Activated gamma-delta T cell treated with anti-CD3 and anti-CD28 coated beads, Interleukin-2, amount 50 U/mL, for 16 hours (primary cell): ENCODE data around the gene HLCS.

Experiments used
- DNase-seq: peaks from one replicate; pipeline ENCODE4 v3.0.0-alpha.2; 2020; ENCODE audit warnings: low read depth

Gene HLCS

DNA sequence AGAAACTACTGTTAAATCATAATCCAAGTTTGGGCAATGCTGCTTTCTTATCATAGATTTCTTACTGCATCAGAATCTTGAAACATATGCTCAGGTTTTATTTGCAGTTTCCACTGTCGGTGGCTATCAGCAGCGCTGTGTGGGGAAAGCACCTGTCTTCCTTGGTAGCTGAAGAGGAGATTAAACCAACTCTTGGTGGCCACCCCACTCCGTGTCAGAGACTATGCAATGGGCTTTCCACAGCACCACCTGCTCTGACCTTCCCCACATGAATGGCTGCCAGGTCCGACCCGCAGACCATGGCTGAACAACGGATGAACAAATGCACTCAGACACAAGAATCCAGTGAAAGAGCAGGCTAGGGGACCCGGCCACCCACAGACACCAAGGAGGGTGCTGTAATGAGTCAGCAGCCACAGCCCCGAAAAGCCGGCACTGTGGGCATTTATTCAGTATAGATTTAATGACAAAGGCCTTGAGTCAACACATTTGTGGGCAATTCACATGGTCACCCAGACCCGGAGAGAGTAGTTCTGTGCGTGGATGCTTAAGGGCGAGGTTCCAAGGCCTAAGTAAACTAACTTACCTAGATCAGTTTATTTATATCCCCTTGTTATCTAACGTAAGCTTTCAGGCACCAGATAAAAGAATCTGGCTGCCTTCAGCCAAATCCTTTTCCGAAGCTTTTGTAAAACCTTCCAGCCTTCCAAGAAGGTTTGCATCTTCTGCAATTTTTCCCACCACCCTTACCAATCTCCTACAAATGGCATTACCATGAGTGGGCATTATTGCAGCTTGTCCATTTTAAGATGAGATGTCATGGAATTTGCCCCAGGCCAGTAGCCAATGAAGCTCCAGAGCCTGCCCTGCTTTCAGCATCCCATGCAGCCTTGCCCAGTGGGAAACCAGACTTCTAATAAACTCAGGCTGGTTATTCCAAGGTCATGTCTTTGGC, 82.7 kb downstream of the HLCS start:
- no peak for DNase-seq

DNA sequence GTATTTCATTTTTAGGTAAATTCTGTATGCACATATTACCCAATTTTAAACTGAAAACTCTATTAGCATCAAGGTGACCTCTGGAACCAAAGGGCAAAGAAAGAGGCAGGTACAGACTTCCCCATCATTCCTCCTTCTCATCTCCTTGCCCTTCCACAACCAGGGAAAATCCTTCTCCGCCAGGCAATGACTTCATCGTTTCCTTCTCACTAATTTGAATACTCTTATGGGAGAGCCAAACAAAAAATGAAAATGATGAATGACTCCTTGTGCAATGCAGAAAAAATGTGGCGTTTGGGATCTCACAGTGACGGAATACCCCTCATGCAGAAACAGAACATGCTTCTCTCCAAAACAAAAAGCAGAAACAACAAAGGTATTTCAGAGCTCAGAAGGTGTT, 83.7 kb downstream of the HLCS start:
- no peak for DNase-seq

DNA sequence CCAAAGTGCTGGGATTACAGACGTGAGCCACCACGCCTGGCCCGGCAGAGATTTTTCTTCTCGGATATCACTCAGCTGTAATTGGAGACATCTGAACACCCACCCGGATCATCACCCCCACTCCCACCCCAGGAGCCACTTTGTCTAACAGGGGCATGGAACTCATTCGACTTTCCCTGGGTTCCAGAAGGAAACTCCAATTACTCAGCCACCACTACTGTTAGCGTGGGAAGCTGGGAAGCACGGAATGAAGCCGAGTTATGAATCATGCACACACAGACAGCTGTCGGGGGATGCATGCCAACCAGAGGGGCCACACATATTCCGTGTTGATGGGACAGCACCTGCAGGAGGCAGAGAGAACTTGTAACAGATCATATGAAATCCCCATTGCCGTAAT, 85.2 kb downstream of the HLCS start:
- no peak for DNase-seq

DNA sequence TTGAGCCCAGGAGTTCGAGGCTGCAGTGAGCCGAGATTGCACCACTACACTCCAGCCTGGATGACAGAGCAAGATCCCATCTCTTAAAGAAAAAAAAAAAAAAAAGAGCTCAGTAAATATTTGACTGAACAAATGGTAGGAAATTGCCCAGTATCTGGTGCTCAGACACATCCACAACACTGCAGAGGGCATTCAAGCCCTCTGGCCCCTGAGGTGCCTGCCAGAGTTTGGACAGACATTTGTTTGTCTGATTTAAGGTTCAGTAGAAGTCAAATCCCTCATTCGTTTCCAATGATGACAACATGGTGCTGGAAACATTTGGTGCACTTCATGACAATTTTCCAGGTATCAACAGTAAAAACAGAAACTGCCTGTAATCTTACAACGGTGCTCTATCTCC, 86.6 kb downstream of the HLCS start:
- DNase-seq = no peak

DNA sequence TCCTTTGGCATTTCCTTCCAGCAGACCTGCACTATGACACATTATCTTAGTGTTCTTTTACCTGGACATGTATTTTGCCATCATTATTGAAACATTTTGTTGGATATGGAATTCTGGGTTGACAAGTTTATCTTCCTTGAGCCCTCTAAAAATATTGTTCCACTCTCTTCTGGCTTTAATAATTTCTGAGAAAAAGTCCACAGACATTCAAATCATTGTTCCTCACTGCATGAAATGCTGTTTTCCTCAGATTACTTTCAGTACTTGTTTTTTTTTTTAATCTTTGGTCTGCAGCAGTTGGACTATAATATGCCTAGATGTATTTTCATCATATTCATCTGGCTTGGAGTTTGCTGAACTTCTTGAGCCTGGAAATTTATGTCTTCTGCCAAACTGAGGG, 88.7 kb downstream of the HLCS start:
- DNase-seq = no peak

DNA sequence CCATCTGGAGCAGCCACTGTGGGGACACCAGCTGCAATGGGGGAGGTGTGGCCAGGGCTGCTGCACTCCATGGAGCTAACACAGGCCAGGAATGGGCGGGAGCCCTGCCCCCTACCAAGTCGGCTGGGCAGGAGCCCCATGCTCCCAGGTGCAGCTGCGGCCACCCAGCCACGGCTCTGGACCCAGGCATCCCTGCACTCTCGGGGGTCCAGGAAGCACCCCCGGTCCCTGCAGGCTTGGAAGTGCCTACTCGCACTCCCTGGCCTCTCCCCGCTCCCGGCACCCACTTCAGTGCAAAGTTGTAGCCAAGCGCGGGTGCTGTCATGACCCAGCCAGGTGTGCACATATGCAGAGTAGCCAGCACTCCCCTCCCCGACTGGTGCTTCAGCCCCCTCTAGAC, 91.8 kb downstream of the HLCS start:
- no peak for DNase-seq

DNA sequence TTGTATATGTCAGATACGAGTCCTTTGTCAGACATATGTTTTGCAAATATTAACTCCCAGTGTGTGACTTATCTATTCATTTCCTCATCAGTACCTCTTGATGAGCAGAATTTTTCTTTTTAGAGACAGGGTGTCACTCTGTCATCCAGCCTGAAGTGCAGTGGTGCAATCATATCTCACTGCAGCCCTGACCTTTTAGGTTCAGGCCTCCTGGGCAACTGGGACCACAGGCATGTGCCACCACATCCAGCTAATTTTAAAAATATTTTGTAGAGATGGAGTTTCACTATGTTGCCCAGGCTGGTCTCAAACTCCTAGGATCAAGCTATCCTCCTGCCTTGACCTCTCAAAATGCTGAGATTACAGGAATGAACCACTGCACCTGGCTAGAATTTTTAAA, 93.0 kb downstream of the HLCS start:
- no peak for DNase-seq

DNA sequence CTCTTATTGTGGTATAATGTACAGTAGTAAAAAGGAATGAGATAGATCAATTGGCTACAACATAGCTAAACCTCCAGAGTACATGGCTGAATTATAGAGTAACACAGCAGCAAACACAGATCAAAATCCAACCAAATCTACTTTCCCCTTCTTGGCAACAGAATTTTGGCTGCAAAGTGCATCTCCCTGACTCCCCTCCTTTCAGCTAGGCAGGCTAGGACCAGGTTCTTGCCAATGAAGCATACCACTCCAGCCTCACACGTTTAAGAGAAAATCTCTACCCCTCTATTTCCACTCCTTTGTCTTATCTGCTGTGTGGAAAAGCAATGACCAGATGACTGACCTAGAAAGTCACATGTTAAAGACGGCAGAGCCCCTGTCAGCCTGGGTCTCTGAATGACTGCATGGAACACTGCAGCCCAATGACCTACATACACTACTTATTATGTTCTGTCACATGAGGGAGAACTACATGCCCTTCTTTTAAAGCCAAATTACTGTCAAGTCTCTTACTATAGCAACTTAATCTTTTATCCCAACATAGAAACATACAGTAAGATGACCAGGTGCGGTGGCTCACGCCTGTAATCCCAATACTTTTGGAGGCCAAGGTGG, 99.1 kb downstream of the HLCS start:
- no peak for DNase-seq

DNA sequence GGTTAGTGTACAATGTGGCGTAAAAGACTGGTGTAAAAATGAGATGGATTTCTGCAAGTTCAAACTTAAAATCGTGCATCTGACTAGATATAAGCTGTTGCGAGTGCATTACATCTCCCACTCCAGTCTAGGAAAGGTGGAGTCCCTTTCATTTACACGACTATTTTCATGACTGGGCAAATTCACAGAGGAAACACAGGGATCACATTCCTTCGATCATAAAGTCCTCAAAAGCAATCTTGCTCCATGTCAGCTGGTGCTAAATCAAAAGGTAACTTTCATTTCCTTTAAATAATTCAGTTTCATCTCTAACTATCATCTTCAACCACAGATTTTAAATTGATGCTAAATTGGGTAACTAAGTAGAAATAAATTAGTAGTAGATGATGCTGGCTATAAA, 100.0 kb downstream of the HLCS start:
- no peak for DNase-seq

DNA sequence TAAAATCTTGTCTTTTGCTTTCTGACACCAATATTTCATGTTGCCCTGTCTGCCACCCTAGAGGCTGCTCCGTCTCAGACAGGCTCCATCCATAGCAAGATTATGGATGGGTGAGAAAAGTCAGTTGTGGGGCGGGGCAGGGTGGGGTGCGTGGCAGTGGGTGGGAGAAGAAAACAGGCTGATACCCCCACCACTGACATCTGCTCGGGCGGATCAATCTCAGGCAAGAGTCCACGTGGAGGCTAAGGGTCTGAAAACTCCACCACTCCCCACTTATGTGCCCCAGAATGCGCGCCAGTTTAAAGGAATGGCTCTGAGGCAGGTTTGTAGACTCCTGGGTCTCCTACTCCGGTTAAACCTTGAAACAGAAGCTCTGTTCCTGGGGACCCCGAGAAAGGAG, 101.5 kb downstream of the HLCS start:
- DNase-seq = no peak

DNA sequence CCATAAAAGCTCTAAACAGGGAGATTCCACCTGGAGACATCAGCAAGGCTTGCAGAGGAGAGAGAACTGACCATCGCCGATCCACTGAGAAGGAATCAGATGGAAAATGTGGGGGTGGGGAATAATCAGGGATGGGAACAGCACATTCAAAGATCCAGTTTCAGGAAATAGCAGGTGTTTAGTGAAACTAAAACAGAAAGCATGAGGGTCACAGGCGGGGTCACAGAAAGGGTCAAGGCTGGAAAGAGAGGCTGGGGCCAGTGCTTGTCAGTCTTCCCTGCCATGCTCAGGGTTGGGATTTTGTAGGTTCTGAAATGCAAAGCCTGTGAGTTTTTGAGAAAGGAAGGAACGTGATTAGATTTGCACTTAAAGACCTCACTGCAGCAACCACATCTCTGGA, 103.2 kb downstream of the HLCS start:
- DNase-seq = no peak

DNA sequence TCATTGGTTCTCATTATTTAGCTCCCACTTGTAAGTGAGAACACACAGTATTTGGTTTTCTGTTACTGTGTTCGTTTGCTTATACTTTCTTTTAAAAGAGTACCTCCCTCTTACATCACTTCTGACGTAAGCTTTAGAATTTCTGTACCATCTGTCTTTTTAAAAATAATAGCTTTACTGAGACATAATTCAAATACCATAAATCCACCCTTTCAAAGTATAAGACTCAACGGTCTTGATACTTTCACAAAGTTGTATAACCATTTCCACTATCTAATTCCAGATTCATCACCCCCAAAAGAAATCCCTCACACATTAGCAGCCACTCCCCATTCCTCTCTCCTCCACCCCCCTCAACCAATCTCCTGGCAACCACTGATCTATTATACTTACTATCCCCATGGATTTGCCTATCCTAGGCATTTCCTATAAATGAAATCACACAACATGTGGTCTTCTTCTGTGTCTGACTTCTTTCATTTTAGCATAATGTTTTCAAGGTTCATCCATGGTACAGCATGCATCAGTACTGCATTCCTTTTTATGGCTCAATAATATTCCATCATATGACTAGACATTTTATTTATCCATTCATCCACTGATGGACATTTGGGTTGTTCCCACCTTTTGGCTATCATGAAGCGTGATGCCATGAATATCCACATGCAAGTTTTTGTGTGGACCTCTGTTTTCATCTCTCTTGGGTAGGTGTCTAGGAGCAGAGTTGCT, 104.7 kb downstream of the HLCS start:
- no peak for DNase-seq

DNA sequence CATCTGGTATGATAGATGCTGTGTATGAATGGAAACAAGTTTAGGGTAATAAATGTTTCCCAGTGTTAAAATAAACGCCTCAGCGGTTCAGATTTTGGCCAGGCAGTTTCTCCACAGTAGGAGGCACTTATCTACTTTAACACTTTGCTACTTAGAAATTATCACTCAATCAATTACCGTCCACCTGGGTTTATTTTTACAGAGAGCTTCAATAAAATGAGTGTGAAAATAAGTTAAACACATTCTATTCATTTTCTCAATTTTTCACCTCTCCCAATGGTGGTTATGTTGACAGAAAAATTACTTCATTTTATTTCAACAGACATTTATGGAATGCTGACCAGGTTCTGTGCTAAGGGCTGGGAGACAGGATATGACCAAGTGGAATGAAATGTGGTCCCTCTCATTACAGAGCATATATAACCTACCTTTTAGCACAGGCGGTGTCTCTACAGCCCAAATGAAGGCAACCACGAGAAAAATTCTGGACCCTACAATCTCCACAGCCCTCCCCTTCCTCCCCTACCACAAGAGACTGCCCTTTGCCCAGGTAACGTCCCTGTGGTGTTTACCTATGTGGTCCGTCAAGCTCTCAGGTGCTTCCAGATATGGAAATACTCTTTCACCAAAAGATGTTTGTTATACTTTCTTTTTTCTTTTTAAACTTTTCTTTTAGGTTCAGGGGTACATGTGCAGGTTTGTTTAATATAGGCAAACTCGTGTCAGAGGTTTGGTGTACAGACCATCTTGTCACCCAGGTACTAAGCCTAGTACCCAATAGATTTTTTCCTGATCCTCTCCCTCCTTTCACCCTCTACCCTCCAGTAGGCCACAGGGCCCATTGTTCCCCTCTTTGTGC, 105.5 kb downstream of the HLCS start:
- no peak for DNase-seq

DNA sequence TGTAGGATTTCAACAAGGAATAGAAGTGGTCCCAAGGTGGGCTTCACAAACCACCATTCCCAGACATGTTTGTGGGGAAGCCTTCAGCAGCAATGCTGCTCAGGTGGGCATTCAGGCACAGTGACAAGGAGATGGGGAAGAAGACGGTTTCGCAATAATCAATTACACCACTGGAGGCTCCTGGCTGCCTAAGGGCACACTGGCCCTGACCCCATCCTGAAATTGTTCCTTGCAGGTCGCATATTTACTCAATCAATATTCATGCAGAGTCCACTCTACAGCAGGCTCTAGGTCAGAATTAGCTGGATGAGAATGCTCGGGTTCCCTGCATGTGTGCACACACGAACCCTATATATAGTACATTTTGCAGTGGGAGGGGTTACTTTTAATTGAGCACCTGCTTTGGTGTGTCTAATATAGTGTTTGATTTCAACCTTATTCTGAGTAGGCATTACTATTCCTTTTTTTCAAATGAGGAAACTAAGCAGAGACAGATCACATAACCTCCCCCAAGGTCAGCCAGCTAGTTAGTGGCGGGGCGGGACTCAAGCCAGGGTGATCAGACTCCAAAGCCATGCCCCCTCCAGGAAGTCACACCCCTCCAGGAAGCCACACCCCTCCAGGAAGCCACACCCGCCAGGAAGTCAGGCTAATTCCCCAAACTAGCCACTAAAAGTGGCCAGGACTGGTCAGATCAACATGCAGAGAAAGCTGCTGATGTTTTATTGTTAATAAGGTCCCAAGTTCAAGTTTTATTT, 106.5 kb downstream of the HLCS start:
- DNase-seq = no peak

DNA sequence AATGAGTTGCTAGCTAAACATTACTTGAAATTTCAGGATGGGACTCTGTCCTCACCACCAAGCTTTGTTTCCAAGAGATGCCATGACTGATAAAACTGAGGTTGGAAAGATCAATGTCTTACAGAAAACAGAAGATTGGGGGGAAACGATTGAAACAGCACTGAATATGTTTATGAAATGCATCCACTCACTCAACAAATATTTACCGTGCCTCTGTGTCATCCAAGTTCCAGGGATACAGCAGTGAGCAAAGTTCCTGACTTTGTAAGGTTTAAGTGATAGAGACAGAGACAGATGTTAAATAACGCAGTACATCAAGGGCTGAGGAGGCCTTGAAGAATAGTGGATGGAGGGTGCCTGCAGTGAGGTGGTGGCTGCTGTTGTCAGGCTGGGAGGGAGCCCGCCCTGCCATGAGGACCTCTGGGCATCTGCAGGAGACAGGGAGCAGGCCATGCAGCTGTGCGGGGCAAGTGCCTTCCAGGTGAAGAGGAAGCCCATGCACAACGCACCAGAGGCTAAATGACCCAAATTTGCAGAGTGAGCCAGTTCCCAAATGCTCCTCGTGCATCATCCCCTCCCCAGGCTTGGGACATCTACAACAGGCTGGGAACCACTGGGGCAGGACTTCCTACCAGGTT, 108.0 kb downstream of the HLCS start:
- DNase-seq = no peak

DNA sequence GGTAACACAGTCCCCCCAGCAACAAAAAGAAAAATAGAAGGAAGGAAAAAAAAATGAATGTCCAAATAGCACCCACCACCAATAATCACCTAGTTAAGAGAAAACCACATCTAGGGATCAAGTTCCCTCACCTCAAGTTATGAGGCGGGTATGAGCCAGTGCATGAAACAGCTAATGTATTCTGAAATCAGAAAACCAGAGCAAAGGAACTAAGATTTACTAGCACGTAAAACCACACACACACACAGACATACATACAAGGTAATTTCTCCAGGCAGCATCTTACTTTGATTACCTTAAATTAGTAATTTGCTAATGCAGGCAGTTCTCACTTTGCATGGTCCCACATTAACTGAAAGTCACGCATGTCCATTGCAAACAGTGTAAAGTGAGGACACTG, 109.8 kb downstream of the HLCS start:
- DNase-seq = no peak

DNA sequence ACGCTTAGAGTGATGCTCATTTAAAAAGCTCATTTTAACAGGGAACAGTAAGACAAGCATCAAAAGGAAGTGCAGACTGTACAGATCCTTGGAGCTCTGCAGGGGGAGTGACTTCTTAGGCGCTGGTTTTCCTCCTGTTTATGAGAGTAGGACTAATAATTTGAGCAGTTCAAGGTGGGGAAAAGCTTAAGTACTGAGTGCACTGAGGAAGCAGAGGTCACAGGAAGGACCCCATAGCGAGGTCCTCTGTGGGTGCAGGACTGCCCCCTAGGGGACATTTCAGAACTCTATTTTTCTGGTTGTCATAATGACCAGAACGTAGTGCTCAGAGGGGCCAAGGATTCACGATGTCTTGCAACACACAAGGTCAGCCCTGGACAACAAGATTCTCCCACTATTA, 112.1 kb downstream of the HLCS start:
- no peak for DNase-seq

DNA sequence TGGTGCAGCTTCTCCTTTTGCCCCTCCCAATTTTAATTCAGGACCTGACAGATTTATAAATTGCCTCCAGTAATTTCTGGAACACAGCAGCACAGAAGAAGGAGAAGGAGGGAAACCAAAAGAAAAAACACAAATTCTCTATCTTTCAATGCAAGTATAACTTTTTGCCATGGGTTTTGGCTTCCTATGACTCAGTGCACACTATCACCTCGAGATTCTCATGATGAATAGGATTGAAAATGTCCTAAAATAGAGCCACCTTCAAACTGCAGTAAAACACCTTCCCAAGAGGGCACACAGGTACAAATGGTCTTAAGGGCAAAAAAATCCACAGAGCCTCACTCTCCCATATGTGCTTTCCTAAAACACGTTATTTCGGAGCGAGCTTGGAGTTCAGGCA, 113.6 kb downstream of the HLCS start:
- DNase-seq = no peak

DNA sequence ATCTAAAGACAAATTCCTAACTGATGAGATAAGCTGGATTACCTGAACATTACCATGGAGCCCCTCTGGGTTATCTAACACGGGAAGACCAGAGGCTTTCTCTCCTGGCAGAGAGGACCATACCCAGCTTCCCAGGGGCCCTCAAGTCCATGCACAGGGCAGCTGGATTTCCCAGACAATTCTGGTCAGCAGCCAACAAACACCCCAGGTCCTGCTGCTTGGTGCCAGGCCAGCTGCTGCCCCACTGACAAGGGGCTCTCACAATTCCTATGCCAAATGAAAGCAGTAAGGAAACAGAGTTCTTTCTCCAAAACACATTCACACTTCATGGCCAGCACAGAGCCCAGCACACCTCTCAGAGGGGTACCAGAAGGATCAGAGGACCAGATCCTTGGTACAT, 114.2 kb downstream of the HLCS start:
- DNase-seq = no peak

DNA sequence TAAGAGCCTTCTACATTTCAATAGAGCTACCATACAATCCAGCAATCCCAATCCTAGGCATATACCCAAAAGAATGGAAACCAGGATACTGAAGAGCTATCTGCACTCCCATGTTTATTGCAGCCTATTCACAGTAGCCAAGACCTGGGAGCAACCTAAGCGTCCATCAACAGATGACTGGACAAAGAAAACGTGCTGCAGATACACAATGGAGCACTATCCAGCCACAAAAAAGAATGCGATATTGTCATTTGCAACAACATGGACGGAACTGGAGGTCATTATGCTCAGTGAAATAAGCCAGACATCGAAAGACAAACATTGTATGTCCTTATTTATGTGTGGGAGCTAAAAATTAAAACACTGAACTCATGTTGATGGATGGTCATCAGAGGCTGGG, 115.3 kb downstream of the HLCS start:
- no peak for DNase-seq

DNA sequence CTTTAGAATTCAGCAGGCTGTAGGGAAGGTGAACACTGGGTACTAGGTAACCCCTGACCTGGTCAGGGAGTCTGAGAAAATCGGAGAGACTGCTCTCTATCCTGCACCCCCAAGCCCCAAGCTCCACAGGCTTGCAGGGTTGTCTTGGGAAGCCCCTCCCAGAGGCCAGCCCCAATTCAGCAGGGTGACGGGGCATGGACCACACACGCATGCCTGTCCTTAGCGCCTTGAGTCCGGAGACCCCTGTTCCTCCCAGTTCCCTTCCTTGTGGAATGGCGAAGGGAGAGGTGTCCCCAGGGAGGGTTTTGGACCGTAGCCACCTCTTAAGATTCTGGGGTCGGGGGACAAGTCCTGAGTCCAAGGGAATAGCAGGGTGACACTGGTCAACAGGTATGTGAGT, 116.1 kb downstream of the HLCS start:
- no peak for DNase-seq
